Right lobe of liver (tissue), 4 donors: ENCODE data around the gene SEPTIN10.

Experiments
- CTCF ChIP-seq, 4 donors: fragments of 200-600 bp in 3 of 4; fragments of 450-650 bp in 1 of 4; IDR thresholded peaks; one replicate each; pipeline versions ENCODE4 v1.5.1 to v1.8.0; 2016 to 2022; ENCODE audit warnings: antibody characterized with exemption in 4 of 4, mild to moderate bottlenecking in 2 of 4
- POLR2A ChIP-seq: fragments of 450-650 bp; IDR thresholded peaks from one replicate; pipeline ENCODE4 v1.6.1; 2017; ENCODE audit warnings: antibody characterized with exemption, mild to moderate bottlenecking
- donor health status: DM: no; HTN: no; CAD: no.
- donor health status: DM: no; HTN: no; CAD: no.
- donor health status: DM: no; HTN: yes; CAD: no.

- TF ChIP-seq CTCF (IDR thresholded peaks at IDR 0.05) (no peak), POLR2A (no peak)
These were observed 83.1 kb downstream of the SEPTIN10 start for GRCh38 chr2:109530712-109531111.
